Glomerular visceral epithelial cell (primary cell): ENCODE data around the gene KCNN2.

Experiments
- DNase-seq: peaks from one replicate; pipeline ENCODE4 v3.0.0-alpha.2; 2016; ENCODE audit errors: extremely low spot score

KCNN2 gene

DNA sequence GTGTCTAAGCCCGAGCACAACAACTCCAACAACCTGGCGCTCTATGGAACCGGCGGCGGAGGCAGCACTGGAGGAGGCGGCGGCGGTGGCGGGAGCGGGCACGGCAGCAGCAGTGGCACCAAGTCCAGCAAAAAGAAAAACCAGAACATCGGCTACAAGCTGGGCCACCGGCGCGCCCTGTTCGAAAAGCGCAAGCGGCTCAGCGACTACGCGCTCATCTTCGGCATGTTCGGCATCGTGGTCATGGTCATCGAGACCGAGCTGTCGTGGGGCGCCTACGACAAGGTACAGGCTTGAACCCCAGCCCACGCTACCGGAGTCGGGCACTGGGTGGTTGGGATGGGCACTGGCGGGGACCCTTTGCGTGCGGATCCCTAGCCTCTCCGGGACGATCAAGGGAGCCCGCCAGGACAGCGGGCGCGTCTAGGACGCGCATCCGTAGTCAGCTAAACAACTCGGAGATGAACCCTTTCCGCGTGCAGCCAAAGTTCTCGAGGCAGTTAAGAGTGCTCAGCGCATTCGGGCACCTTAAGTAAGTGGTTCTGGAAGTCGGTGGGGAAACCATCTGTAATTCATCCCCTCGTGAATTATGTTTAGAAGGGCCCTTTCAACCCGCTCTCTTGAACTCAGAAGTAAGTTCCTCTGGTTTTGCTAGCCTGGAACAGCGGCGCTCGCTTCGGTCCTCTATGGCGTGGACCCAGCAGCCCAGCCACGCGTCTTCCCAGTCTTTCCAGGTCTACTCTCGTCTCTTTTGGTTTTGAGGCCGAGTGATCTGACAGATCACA lies 1.3 kb downstream of the KCNN2 start:
- DNase-seq: no peak

DNA sequence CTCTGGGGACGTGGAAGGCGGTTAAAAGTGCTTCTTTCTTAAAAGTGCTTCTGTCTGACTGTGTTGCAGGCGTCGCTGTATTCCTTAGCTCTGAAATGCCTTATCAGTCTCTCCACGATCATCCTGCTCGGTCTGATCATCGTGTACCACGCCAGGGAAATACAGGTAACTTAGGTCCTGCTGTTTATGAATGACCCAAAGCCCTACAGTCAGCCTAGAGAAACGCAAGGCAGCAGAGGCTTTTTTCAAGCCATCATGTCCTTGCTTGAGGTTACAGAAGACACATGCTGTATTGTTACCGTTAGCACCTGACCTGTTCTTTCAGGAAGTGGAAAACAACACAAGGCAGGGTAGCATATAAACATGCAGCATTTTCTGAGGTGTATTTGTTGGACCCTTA lies 2.0 kb downstream of the KCNN2 start:
- no peak for DNase-seq

DNA sequence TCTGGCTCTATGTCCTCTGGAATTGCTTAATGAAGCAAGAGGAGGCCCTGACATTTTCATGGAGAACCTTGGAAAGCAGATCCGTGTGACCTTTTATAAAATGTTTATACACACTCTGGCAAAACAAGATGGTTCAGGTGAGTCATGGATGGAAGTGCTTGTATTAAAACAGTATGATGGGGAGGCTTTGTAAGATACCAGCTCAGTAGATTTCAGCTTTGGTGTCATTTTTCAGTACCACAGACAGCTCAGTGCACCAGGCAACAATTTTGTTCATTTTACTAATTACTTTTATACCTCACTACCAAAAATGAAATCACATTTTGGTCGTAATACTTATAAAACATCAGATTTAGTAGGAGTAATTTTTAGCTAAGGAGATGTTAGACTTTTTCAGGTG lies 5.2 kb downstream of the KCNN2 start:
- DNase-seq: no peak

DNA sequence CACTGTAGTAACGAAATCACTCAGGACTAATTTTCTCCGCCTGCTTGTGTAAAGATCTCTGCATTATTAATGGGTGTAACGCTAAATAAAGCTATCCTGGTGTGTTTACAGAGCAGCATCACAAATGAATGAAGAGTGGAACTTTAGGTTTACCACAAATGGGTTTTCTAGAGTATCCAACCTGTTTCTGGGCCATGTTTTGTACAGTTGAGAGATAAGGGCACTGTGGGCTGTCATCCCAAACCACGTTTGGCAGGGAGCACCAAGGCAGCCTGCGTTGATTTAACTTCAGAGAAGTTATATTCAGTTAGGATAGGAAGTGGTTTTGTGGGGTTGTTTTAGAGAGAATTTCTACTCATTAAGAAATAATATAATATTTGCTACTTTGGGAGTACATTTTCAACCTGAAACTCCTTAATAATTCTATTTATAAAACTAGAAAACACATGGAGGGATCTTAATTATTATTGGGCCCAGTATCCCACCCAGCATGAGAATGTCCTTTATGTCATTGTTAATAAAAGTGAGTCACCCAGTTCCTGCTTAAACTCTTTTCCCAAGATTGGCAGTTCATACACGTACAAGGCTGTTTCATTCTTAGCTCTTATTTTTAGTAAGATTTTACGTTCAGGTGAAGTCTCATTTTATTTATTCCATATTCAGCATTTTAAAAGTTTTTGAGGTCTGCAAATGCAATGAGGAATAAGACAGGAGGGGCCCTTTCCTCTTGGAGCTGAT lies 8.0 kb downstream of the KCNN2 start:
- no peak for DNase-seq

DNA sequence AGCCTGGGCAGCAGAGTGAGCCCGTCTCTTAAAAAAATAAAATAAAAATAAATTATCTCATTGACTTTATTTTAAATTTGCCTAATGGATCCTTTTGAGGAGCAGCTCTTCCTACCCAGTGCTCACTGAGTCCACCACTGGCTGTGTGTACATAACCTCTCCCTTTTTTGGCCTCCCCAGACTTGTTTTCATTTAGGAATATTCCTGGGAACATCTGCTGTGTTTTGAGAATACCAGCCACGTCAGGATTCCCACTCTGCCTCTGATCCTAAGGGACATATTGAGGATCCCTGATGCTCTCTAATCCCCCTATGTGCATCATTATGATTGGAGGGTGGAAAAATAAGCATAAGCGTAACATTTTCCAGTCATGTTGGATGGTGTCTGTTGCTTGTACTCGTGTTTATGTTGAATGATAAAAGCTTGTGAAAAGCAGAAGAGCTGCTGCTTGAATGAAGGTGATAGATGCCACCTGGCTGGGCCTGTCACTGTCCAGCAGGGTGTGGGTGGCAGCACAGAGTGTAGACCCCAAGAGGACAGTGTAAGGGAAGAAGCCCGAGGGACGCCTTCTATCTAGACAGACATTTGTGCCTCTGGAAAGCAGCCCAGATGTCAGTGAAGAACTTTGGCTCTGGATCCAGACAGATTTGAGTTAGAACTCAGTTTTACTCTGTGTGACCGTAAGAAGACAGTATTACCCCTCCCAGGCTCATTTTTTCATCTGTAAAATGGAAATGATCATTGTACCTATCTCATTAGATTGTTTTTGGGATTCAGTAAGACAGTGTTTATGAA lies 15.4 kb downstream of the KCNN2 start:
- no peak for DNase-seq

DNA sequence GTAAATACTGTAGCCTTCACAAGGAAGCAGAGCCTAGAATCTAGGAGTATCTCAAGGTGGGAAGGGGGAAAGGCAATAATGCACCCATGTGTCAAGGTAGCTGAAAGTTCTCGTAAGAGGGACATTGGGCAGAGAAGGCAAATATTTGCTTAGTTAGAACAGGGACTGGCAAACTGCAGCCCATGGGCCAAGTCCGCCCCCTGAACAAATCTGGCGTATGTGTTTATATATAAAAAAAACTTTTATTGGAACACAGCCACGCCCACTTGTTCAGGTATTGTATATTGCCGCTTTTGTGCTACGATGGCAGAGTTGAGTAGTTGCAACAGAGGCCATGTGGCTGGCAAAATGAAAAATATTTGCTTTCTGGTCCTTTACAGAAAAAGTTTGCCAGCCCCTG lies 16.1 kb downstream of the KCNN2 start:
- DNase-seq: no peak

DNA sequence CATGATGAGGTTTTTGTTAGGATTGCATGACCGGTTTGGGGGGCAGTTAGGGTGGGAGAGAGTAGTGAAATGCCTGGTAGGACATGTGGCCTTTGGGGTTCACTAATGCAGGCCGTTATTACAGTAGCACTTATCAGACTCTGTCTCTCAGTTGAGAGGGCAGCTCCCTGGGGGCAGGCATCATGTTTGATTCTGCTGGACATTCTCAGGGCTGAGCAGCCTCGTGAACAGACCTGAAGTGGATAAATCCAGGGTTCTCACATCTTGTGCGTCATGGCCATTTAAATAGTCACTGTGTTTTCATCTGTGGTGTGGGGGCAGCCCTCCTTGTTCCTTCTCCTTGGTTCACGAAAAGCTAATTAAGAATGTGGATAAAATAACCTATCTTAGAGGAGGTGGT lies 18.9 kb downstream of the KCNN2 start:
- no peak for DNase-seq

DNA sequence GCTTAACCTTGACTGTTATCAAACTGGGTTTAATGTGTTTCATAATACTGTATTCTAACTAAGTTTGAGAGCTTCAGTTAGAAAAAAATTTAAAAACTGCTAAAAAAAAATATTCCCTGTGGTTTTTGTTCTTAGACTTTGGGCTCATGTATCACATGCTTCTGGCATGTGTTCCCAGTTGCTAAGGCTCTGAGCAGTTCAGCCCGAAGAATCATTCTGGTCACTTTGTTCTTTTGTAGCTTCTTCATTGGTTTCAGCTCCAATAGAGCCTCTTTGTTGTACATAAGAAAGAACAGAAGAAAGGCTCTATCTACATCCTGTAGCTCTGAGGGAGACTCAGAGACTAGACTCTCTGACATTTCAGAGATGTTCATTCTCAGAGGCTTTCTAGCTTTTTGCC lies 25.6 kb downstream of the KCNN2 start:
- no peak for DNase-seq

DNA sequence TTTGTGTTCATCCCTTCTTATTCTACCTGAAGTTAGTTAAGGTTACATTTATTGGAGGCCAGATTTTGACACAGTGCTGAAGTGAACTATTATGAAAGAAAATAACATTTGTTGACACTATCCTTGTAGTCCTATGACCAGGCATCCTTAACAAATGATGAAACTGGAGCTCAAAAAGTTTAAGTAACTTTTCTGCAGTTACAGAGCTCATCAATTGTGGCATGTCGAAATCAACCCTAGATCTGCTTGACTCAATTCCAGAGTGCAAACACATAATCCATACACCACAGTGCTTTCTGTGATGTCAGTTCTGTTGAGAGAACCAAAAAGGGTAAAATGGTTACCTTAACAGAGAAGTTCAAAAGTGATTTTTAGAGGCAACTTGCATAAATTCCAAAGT lies 28.6 kb downstream of the KCNN2 start:
- no peak for DNase-seq

DNA sequence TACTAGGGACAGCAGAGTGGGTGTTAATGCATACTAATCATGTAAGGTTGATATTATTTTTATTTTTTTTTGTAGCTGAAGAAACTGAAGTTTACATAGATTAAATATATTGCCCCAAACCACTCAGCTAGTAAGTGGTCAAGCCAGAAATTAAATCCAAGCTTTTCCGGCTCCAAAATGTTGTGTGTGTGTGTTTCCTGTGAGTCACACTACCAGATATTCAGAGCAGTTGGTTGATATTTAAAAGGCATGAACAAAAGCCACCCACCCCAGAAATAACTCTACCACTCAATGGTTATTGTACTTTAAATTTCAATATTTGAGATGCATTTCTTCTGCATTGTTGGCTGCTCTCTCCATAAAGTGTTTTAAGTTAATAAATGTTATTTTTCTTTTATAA lies 29.5 kb downstream of the KCNN2 start:
- no peak for DNase-seq

DNA sequence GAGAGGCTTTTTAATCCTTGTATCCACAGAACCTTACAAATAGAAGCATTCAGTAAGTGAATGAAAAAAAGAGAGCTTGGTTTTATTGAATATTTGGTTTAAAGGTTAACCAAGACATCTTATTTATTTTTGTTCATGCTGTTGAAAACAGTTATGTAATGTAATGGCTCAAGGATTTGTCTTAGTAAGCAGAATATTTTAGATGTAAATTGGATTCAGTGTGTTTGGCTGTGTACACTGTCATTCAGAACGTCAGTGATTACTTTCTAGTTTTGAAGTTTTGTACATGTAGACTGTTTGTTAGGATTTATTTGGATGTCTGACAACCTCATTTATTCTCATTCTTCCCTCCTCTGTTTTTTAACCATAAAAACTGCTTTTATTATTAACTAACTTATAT lies 31.3 kb downstream of the KCNN2 start:
- no peak for DNase-seq

DNA sequence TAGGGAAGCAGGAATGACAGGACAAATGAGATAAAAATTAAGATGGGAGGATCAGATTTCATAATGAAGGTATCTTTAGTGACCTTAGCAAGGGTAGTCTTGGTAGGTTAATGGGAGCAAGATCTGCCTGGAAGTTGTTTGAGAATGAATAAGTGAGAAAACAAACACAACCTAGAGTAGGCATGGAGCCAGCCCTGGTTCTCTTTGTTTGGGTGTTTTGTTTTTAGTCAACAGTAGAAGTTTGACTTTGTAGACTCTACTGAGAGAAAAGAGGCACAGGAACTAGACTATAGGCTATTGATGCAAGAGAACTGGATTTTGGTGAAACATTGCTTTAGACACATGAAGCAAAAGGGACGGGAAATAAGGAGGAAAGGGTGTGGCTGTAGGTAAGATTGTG lies 40.3 kb downstream of the KCNN2 start:
- no peak for DNase-seq

DNA sequence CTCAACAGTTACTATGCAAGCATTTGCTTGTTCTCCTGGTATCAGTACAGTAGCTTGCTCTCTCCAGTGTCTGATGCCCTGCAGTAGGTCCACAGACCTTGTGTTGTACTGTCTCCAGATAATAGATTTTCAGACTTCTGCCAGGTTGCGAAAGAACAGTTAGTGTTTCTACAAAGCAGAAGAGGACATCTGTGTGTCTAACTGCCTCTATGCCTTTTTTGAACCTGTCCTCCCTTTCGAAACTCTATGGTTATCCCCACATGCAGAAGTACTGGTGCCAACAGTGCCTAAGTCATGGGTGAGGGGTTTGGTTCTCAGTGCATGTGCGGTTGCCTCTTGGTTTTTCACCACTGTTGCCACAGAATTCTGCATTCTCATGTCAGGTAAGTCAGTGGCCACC lies 45.9 kb downstream of the KCNN2 start:
- no peak for DNase-seq

DNA sequence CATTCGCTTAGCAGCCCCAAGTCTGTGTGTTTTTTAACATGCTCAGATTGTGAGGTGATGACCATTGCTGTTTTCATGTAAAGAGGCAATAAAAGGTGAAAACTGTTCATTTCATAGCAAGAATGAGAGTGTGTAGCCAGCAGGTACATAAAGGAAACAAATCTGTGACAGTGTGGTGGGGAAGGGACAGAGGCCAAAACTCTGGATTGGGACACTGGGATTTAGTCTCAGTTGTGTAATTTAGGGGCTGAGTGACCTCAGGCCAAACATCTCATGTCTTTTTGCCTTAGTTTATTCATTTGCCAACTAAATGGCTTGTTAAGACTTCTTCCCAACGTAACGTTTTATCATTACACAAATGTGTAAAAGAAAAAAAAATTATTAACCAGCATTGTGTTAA lies 47.0 kb downstream of the KCNN2 start:
- no peak for DNase-seq

DNA sequence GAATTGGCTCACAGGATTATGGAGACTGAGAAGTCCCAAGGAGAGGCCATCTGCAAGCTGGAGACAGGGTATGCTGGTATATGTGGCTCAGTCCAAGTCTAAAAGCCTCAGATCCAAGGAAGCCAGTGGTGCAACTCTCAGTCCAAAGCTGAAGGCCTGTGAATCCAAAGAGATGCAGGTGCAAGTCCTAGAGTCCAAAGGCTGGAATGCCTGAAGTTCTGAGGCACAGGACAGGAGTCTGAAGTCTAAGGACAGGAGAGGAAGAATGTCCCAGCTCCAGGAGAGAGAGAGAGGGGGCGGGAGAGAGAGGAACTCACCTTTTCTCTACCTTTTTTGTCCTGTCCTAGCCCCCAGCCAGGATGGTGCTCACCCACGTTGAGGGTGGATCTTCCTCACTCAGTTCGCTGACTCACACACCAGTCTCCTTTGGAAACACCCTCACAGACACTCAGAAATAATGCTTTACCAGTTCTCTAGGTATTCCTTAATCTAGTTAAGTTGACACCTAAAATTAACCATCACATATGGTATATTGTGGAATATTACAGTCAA lies 49.6 kb downstream of the KCNN2 start:
- no peak for DNase-seq

DNA sequence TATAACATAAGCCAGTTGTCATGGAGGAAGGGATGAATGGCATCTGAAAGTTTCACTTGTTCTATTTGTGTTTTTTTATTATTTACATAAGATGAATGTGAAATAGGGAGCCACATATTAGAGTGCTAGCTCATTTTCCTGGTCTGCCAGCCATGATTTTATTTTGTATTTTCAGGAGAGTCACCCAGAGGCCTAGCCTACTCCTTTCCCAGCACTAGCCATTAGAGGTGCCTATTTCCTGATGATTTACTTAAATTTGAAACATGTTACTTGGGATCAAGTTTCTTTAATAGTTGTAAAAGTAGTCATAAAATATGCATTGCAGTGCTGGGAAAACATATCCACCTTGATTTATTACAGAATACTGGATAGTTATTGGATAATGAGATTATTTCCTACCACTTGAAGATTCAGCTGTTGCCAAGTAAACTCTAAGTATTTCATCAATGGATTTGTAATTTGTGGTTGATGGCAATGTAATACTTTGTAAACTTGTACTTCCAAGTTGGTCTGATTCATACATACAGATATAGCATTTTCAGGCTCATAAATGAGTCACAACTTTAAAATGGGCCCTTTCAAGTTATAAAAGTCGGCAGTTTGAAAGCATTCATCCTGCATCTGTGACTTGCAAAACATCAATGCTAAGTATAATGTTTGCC lies 50.8 kb downstream of the KCNN2 start:
- no peak for DNase-seq

DNA sequence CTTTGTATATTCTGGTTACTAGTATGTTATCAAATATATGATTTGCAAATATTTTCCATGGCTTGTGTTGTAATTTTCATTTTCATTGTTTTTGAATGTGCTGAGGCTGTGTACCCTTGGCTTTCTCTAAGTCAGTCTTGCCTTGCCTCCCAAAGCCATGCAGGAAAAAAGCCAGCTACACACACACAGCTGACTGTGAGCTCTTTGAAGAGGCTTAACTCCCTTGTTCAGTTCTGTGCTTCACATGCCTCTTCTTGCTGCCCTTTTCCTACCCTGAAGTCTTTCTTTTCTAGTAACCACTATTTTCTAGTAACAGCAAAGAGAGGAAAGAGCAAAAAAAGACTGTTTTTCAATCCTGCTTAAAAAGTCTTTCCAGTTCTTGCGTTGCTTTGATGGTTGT lies 53.9 kb downstream of the KCNN2 start:
- DNase-seq: no peak

DNA sequence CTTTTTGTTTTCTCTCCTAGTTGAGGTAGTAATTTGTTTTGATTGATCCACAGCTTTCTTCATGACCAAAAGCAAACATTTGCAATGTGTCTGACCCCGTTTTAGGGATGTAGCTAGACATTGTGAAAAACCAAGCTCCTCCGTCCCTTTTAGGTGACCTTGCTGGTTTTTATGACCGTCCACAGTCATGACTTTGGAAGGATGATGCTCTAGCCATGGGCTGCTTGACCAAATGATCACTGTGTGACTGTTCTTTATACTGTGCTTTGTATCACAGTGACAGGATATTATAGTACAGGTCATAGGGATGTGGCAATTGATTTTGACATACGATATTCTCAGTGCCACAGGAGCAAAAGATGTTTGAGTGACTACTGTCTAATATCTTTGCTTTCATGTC lies 54.4 kb downstream of the KCNN2 start:
- no peak for DNase-seq

DNA sequence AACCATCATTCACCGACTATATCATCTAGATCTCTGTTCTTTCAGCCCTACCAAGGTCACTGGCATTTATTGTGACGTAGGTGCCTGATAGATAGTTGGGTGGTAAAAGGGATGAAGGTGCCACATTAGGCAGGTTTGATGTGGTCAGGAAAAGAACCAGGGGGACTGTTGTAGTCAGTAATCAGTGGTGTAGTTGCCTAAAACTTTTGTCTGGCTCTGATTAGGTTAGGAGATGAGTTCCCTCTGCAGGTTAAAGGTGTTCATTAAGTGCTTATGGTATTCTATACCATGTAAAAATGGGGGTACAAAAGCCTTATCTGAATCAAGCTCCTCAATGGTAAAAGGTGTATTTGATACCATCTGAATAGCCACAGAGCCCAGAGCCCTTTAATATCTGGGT lies 55.6 kb downstream of the KCNN2 start:
- DNase-seq: no peak

DNA sequence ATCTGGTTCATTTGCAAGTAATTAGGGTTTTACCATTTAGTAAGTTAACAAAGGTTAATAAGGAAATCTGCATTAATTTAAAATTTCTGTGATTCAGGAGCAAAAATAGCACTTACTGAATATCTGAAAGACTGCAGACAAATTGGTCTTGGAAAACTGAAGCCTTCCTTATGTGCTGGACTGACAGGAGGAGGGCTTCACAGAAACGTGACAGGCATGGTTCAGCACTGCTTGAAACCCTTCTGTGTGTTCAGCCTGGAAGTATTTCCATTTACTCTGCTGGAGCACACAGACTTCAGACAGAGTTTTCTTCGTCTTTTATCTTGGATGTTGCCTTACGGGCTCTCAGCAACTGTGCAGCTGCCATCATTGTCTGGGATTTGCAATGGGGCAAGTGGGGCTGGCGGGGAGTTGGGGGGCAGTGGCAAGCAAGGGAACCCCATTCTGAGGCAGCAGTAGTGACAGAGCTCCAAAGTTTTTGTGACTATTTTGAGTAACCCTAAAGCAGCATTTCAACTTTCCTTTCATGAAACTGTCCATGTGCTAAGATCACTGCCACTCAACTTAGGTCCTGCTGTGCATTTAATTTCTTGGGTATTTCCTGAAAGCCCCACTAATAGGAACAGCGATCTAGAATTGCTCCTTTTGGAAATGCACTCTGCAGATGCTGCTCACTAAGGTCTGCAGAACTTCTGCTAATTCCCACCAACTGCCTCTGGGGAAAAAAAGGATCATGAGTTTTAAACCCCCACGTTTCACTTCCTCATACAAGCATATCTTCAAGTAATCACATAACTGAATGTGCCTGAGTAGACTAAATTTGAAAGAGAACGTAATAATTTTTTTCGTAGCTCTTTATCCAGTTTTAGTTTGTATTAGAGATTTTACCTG lies 56.6 kb downstream of the KCNN2 start:
- no peak for DNase-seq

DNA sequence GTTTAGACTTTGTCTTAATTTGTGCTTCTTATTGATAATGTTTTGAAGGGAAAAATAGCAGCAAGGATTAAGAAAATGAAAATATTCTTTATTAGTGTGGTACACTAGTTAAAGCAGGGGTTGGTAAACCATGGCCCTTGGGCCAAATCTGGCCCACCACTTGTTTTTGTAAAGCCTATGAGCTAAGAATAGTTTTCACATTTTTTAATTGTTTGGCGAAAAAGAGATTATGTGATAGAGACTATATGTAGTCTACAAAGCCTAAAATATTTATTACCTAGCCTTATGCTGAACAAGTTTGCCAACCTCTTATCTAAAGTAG lies 57.2 kb downstream of the KCNN2 start:
- no peak for DNase-seq
